WTC11 (cell line): ENCODE measurements around the gene SOCS7.

Experiments used
- CREB1 ChIP-seq: sonication (generic); formaldehyde crosslinking; IDR thresholded peaks from 2 replicates; pipeline ENCODE4 v1.8.0; 2023; ENCODE audit warnings: mild to moderate bottlenecking, missing genetic modification reagents
- FOXJ3 ChIP-seq: sonication (generic); formaldehyde crosslinking; IDR thresholded peaks from 2 replicates; pipeline ENCODE4 v1.9.0; 2021; ENCODE audit warnings: missing genetic modification reagents, mild to moderate bottlenecking, borderline replicate concordance
- NFYB ChIP-seq: sonication (generic); formaldehyde crosslinking; conservative IDR thresholded peaks from 2 replicates; pipeline ENCODE4 v1.8.0; 2022; ENCODE audit warnings: low read depth, missing genetic modification reagents
- NR3C1 ChIP-seq: sonication (generic); formaldehyde crosslinking; conservative IDR thresholded peaks from 2 replicates; pipeline ENCODE4 v1.8.1; 2023; ENCODE audit warnings: low read depth, mild to moderate bottlenecking, missing genetic modification reagents
- RELA ChIP-seq: sonication (generic); formaldehyde crosslinking; IDR thresholded peaks from 2 replicates; pipeline ENCODE4 v1.8.1; 2022; ENCODE audit warnings: missing genetic modification reagents, mild to moderate bottlenecking, borderline replicate concordance
- TEAD1 ChIP-seq: sonication (generic); formaldehyde crosslinking; IDR thresholded peaks from 2 replicates; pipeline ENCODE4 v1.8.0; 2022; ENCODE audit warnings: mild to moderate bottlenecking, missing genetic modification reagents
- ZNF232 ChIP-seq: sonication (generic); formaldehyde crosslinking; IDR thresholded peaks from 2 replicates; pipeline ENCODE4 v1.8.0; 2022; ENCODE audit warnings: mild to moderate bottlenecking, missing genetic modification reagents
- TF ChIP-seq, protein P1 (sequence below): sonication (generic); formaldehyde crosslinking; IDR thresholded peaks from 2 replicates; pipeline ENCODE4 v1.8.1; 2022; ENCODE audit warnings: missing genetic modification reagents, borderline replicate concordance
- TF ChIP-seq, protein P2 (sequence below): fragments of 200-600 bp; IDR thresholded peaks from 2 replicates; pipeline ENCODE4 v1.8.0; 2022; ENCODE audit warnings: antibody characterized with exemption
- TF ChIP-seq, protein P3 (sequence below): sonication (generic); formaldehyde crosslinking; IDR thresholded peaks from 2 replicates; pipeline ENCODE4 v1.8.1; 2023; ENCODE audit warnings: mild to moderate bottlenecking, missing genetic modification reagents, borderline replicate concordance
- TF ChIP-seq, protein P4 (sequence below): fragments of 250-450 bp; sonication (Bioruptor Pico); IDR thresholded peaks from 2 replicates; pipeline ENCODE4 v2.1.2; 2022; ENCODE audit warnings: mild to moderate bottlenecking, moderate library complexity
- TF ChIP-seq, protein P5 (sequence below): sonication (generic); formaldehyde crosslinking; IDR thresholded peaks from 2 replicates; pipeline ENCODE4 v1.8.0; 2022; ENCODE audit warnings: missing genetic modification reagents
- TF ChIP-seq, protein P6 (sequence below): sonication (generic); formaldehyde crosslinking; IDR thresholded peaks from 2 replicates; pipeline ENCODE4 v1.8.0; 2022; ENCODE audit warnings: mild to moderate bottlenecking, missing genetic modification reagents
- TF ChIP-seq, protein P7 (sequence below): sonication (generic); formaldehyde crosslinking; IDR thresholded peaks from 2 replicates; pipeline ENCODE4 v1.8.1; 2022; ENCODE audit warnings: mild to moderate bottlenecking, missing genetic modification reagents, moderate library complexity, borderline replicate concordance

DNA sequence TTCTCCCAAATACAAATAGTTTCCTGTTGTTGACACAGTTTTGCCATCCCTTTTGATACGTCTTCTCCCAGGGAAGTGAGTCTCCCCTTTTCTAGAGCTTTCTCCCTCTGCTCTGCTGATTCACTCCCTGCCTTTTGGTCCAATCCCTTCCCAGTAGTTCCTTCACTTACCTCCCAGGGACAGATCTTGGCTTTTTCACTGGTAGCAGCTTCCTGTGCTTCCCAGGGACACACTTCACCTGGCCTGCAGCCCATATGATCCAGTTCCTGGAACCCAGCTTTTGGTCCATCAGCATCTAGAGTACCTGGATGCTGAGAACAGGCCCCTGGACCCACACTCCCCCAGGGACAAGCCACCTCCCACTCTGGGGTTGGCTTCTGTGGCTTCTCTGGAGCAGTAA is 23.7 kb upstream of the SOCS7 start:
- TF ChIP-seq, protein P1, sequence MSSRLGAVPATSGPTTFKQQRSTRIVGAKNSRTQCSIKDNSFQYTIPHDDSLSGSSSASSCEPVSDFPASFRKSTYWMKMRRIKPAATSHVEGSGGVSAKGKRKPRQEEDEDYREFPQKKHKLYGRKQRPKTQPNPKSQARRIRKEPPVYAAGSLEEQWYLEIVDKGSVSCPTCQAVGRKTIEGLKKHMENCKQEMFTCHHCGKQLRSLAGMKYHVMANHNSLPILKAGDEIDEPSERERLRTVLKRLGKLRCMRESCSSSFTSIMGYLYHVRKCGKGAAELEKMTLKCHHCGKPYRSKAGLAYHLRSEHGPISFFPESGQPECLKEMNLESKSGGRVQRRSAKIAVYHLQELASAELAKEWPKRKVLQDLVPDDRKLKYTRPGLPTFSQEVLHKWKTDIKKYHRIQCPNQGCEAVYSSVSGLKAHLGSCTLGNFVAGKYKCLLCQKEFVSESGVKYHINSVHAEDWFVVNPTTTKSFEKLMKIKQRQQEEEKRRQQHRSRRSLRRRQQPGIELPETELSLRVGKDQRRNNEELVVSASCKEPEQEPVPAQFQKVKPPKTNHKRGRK (CRISPR knock-in tag) = no peak
- TF ChIP-seq, protein P2, sequence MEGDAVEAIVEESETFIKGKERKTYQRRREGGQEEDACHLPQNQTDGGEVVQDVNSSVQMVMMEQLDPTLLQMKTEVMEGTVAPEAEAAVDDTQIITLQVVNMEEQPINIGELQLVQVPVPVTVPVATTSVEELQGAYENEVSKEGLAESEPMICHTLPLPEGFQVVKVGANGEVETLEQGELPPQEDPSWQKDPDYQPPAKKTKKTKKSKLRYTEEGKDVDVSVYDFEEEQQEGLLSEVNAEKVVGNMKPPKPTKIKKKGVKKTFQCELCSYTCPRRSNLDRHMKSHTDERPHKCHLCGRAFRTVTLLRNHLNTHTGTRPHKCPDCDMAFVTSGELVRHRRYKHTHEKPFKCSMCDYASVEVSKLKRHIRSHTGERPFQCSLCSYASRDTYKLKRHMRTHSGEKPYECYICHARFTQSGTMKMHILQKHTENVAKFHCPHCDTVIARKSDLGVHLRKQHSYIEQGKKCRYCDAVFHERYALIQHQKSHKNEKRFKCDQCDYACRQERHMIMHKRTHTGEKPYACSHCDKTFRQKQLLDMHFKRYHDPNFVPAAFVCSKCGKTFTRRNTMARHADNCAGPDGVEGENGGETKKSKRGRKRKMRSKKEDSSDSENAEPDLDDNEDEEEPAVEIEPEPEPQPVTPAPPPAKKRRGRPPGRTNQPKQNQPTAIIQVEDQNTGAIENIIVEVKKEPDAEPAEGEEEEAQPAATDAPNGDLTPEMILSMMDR = no peak
- TF ChIP-seq, protein P3, sequence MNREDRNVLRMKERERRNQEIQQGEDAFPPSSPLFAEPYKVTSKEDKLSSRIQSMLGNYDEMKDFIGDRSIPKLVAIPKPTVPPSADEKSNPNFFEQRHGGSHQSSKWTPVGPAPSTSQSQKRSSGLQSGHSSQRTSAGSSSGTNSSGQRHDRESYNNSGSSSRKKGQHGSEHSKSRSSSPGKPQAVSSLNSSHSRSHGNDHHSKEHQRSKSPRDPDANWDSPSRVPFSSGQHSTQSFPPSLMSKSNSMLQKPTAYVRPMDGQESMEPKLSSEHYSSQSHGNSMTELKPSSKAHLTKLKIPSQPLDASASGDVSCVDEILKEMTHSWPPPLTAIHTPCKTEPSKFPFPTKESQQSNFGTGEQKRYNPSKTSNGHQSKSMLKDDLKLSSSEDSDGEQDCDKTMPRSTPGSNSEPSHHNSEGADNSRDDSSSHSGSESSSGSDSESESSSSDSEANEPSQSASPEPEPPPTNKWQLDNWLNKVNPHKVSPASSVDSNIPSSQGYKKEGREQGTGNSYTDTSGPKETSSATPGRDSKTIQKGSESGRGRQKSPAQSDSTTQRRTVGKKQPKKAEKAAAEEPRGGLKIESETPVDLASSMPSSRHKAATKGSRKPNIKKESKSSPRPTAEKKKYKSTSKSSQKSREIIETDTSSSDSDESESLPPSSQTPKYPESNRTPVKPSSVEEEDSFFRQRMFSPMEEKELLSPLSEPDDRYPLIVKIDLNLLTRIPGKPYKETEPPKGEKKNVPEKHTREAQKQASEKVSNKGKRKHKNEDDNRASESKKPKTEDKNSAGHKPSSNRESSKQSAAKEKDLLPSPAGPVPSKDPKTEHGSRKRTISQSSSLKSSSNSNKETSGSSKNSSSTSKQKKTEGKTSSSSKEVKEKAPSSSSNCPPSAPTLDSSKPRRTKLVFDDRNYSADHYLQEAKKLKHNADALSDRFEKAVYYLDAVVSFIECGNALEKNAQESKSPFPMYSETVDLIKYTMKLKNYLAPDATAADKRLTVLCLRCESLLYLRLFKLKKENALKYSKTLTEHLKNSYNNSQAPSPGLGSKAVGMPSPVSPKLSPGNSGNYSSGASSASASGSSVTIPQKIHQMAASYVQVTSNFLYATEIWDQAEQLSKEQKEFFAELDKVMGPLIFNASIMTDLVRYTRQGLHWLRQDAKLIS (CRISPR knock-in tag) = no peak
- TF ChIP-seq TEAD1 (CRISPR knock-in tag) = no peak
- TF ChIP-seq FOXJ3 (CRISPR knock-in tag) = no peak
- no peak for TF ChIP-seq CREB1
- TF ChIP-seq RELA (CRISPR knock-in tag) = no peak
- no peak for TF ChIP-seq NR3C1 (CRISPR knock-in tag)
- TF ChIP-seq, protein P4, sequence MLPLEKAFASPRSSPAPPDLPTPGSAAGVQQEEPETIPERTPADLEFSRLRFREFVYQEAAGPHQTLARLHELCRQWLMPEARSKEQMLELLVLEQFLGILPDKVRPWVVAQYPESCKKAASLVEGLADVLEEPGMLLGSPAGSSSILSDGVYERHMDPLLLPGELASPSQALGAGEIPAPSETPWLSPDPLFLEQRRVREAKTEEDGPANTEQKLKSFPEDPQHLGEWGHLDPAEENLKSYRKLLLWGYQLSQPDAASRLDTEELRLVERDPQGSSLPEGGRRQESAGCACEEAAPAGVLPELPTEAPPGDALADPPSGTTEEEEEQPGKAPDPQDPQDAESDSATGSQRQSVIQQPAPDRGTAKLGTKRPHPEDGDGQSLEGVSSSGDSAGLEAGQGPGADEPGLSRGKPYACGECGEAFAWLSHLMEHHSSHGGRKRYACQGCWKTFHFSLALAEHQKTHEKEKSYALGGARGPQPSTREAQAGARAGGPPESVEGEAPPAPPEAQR (CRISPR knock-in tag) = no peak
- no peak for TF ChIP-seq ZNF232
- TF ChIP-seq, protein P5, sequence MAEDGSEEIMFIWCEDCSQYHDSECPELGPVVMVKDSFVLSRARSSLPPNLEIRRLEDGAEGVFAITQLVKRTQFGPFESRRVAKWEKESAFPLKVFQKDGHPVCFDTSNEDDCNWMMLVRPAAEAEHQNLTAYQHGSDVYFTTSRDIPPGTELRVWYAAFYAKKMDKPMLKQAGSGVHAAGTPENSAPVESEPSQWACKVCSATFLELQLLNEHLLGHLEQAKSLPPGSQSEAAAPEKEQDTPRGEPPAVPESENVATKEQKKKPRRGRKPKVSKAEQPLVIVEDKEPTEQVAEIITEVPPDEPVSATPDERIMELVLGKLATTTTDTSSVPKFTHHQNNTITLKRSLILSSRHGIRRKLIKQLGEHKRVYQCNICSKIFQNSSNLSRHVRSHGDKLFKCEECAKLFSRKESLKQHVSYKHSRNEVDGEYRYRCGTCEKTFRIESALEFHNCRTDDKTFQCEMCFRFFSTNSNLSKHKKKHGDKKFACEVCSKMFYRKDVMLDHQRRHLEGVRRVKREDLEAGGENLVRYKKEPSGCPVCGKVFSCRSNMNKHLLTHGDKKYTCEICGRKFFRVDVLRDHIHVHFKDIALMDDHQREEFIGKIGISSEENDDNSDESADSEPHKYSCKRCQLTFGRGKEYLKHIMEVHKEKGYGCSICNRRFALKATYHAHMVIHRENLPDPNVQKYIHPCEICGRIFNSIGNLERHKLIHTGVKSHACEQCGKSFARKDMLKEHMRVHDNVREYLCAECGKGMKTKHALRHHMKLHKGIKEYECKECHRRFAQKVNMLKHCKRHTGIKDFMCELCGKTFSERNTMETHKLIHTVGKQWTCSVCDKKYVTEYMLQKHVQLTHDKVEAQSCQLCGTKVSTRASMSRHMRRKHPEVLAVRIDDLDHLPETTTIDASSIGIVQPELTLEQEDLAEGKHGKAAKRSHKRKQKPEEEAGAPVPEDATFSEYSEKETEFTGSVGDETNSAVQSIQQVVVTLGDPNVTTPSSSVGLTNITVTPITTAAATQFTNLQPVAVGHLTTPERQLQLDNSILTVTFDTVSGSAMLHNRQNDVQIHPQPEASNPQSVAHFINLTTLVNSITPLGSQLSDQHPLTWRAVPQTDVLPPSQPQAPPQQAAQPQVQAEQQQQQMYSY (CRISPR knock-in tag) = no peak
- no peak for TF ChIP-seq NFYB
- TF ChIP-seq, protein P6, sequence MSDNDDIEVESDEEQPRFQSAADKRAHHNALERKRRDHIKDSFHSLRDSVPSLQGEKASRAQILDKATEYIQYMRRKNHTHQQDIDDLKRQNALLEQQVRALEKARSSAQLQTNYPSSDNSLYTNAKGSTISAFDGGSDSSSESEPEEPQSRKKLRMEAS (CRISPR knock-in tag) = no peak
- TF ChIP-seq, protein P7, sequence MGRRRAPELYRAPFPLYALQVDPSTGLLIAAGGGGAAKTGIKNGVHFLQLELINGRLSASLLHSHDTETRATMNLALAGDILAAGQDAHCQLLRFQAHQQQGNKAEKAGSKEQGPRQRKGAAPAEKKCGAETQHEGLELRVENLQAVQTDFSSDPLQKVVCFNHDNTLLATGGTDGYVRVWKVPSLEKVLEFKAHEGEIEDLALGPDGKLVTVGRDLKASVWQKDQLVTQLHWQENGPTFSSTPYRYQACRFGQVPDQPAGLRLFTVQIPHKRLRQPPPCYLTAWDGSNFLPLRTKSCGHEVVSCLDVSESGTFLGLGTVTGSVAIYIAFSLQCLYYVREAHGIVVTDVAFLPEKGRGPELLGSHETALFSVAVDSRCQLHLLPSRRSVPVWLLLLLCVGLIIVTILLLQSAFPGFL (CRISPR knock-in tag) = no peak
